Measurements from ENCODE around the gene PGA3.
"Not testable (repeated sequence)": the region's sequence is repeated elsewhere in the genome, so short reads cannot be mapped to it uniquely, and the experiment has no call there.

Gene PGA3

GRCh38 chr11:61248071-61248470 is 44.8 kb downstream of the PGA3 start:
- H3K4me3 Mint-ChIP-seq, H3K4me1 Mint-ChIP-seq, H3K36me3 Mint-ChIP-seq, ATAC-seq, H3K27ac Mint-ChIP-seq, H3K9me3 Mint-ChIP-seq: not testable (repeated sequence)
- peaks cover 14% of the 10 kb centered on the region for H3K27me3 Mint-ChIP-seq

- ATAC-seq, H3K4me1 Mint-ChIP-seq, H3K9me3 Mint-ChIP-seq, H3K4me3 Mint-ChIP-seq, H3K27ac Mint-ChIP-seq, H3K36me3 Mint-ChIP-seq: not testable (repeated sequence)
- peaks cover 14% of the 10 kb centered on the region for H3K27me3 Mint-ChIP-seq
Measured at GRCh38 chr11:61249201-61249600, 45.9 kb downstream of the PGA3 start.

GRCh38 chr11:61250796-61251765 is 47.8 kb downstream of the PGA3 start:
- Mint-ChIP-seq H3K4me1 (peaks cover 14% of the 10 kb centered on the region), H3K27me3 (peaks cover 14% of the 10 kb centered on the region)
- H3K4me3 Mint-ChIP-seq, ATAC-seq, H3K9me3 Mint-ChIP-seq, H3K27ac Mint-ChIP-seq, H3K36me3 Mint-ChIP-seq: not testable (repeated sequence)

- H3K36me3 Mint-ChIP-seq, H3K27ac Mint-ChIP-seq, H3K4me3 Mint-ChIP-seq, H3K9me3 Mint-ChIP-seq: not testable (repeated sequence)
- peak; percentile 43 for ATAC-seq
- Mint-ChIP-seq H3K4me1 (peaks cover 14% of the 10 kb centered on the region), H3K27me3 (peaks cover 14% of the 10 kb centered on the region)
Measured at GRCh38 chr11:61252332-61252731, 49.0 kb downstream of the PGA3 start.

- H3K36me3 Mint-ChIP-seq: no peaks in the 10 kb centered on the region
- peak; percentile 71 for ATAC-seq
- no peak overlapping the region for H3K27ac Mint-ChIP-seq
- peaks cover 6% of the 10 kb centered on the region for H3K27me3 Mint-ChIP-seq
- H3K4me1 Mint-ChIP-seq: peaks cover 14% of the 10 kb centered on the region
- no peak overlapping the region for H3K4me3 Mint-ChIP-seq
- H3K9me3 Mint-ChIP-seq: no peaks in the 10 kb centered on the region
Measured at GRCh38 chr11:61254403-61255025, 51.2 kb downstream of the PGA3 start.

- no peak for ATAC-seq
- Mint-ChIP-seq H3K27me3 (no peaks in the 10 kb centered on the region), H3K36me3 (no peaks in the 10 kb centered on the region), H3K4me3 (no peak overlapping the region), H3K4me1 (peaks cover 11% of the 10 kb centered on the region), H3K27ac (no peak overlapping the region), H3K9me3 (no peaks in the 10 kb centered on the region)
Measured at GRCh38 chr11:61256710-61257482, 53.6 kb downstream of the PGA3 start.

- no peak for ATAC-seq
- Mint-ChIP-seq H3K36me3 (no peaks in the 10 kb centered on the region), H3K9me3 (no peaks in the 10 kb centered on the region), H3K27me3 (no peaks in the 10 kb centered on the region), H3K4me1 (peaks cover 7% of the 10 kb centered on the region), H3K4me3 (no peak overlapping the region), H3K27ac (no peak overlapping the region)
Measured at GRCh38 chr11:61258546-61258945, 55.2 kb downstream of the PGA3 start.

- Mint-ChIP-seq H3K9me3 (no peaks in the 10 kb centered on the region), H3K4me3 (no peak overlapping the region), H3K27ac (no peak overlapping the region), H3K27me3 (no peaks in the 10 kb centered on the region), H3K36me3 (no peaks in the 10 kb centered on the region), H3K4me1 (peaks cover 4% of the 10 kb centered on the region)
- ATAC-seq: no peak
Measured at GRCh38 chr11:61259363-61259762, 56.0 kb downstream of the PGA3 start.

Measured in stimulated activated memory B cell treated with anti-CD40 and anti-IgM and Interleukin-4, amounts not matched to agents 10 μg/mL and 1 μg/mL and 100 μg/mL, for 72 hours (primary cell).